K562 (cell line): ENCODE measurements around the gene EXOC2. TPM values are rescaled to one million over a fixed set of nuclear protein-coding genes. Genes with fewer than 3 reads are reported as not detected.
A peak's percentile ranks its signal among the peaks of the same experiment; 100 is the strongest.

Source experiments
- ATAC-seq: fragments of 200-7000 bp; cut with Tn5 transposase; 3 replicates; pipeline ENCODE4 v1.9.1; 2020; ENCODE audit warnings: moderate library complexity
- BruUV-seq: library from RNA; stranded (reverse); fragments of 400-500 nt; replicated peaks from 2 replicates; lab custom pipeline; 2021; lab: Mats Ljungman, UMichigan
- CTCF ChIA-PET: fragments of 300-600 bp; formaldehyde crosslinking; extraction: SDS; loops from one replicate; lab custom pipeline; 2021; ENCODE audit warnings: low intra/inter-chr PET ratio; lab: Yijun Ruan, JAX
- POLR2A ChIA-PET: fragments of 300-600, 350-650 bp; sonication (Branson Sonifier 250); formaldehyde crosslinking; extraction: SDS; loops from one replicate; lab custom pipeline; 2021; ENCODE audit warnings: antibody characterized with exemption, inconsistent platforms; lab: Yijun Ruan, JAX
- DNase-seq, 4 experiments: peaks; one replicate each; pipeline versions ENCODE4 v3.0.0 to v3.0.0-alpha.2; 2011 to 2018; ENCODE audit warnings: low spot score in 3 of 4, mixed read lengths in 3 of 4; ENCODE audit errors: extremely low read depth in 1 of 4
- FAIRE-seq: peaks from 2 replicates; lab custom pipeline; 2011; peaks lifted over from hg19 to GRCh38; lab: Jason Lieb, UNC
- H2AFZ ChIP-seq: 2 replicates; pipeline ENCODE4 v1.6.0; 2011; ENCODE audit warnings: low read depth, low read length, control low read depth, inconsistent platforms
- H3K27ac ChIP-seq: fragments of 200-600 bp; 3 replicates; pipeline ENCODE4 v1.8.0; 2011; ENCODE audit warnings: low read depth, mild to moderate bottlenecking, control low read depth, inconsistent platforms, low read length, moderate library complexity, mixed read lengths; ENCODE audit errors: extremely low read depth
- H3K27me3 ChIP-seq, 2 experiments: fragments of 300-600 bp in 1 of 2; 2 replicates in 1 of 2; 3 replicates in 1 of 2; pipeline versions ENCODE4 v1.6.0 to v1.8.0; 2011; ENCODE audit warnings: inconsistent platforms in 2 of 2, low read length in 2 of 2, mild to moderate bottlenecking in 1 of 2, mixed read lengths in 1 of 2, moderate library complexity in 1 of 2; ENCODE audit not compliant: control insufficient read depth in 2 of 2, insufficient read depth in 2 of 2
- H3K36me3 ChIP-seq: fragments of 300-600 bp; 3 replicates; pipeline ENCODE4 v1.8.0; 2011; ENCODE audit warnings: mild to moderate bottlenecking, low read length, inconsistent platforms; ENCODE audit not compliant: control insufficient read depth, insufficient read depth
- H3K4me1 ChIP-seq, 2 experiments: fragments of 200-600 bp in 1 of 2; replicated peaks in 1 of 2; 2 replicates in 1 of 2; 3 replicates in 1 of 2; pipeline versions ENCODE4 v1.5.1 to v1.8.0; 2011; ENCODE audit warnings: inconsistent platforms in 2 of 2, low read length in 2 of 2, mild to moderate bottlenecking in 1 of 2, mixed read lengths in 1 of 2, moderate library complexity in 1 of 2; ENCODE audit not compliant: control insufficient read depth in 2 of 2, insufficient read depth in 2 of 2
- H3K4me2 ChIP-seq: 2 replicates; pipeline ENCODE4 v1.6.1; 2011; ENCODE audit warnings: low read length, control low read depth, inconsistent platforms, mixed read lengths; ENCODE audit not compliant: insufficient read depth
- H3K4me3 ChIP-seq: fragments of 200-600 bp; sonication (generic), shearing (Covaris generic); 2 replicates; pipeline ENCODE4 v1.5.1; 2016; ENCODE audit warnings: control low read depth, inconsistent platforms
- H3K79me2 ChIP-seq: fragments of 200-600 bp; 3 replicates; pipeline ENCODE4 v1.8.0; 2011; ENCODE audit warnings: low read length, inconsistent platforms; ENCODE audit not compliant: control insufficient read depth, insufficient read depth
- H3K9ac ChIP-seq, 2 experiments: 2 replicates each; pipeline versions ENCODE4 v1.6.0 to v1.6.1; 2011; ENCODE audit warnings: low read depth in 2 of 2, low read length in 2 of 2, control low read depth in 1 of 2, inconsistent platforms in 1 of 2, mild to moderate bottlenecking in 1 of 2, mixed read lengths in 1 of 2; ENCODE audit not compliant: insufficient read depth in 1 of 2
- H3K9me1 ChIP-seq: one replicate; pipeline ENCODE4 v1.6.0; 2011; ENCODE audit warnings: inconsistent platforms, mild to moderate bottlenecking, low read length, moderate library complexity; ENCODE audit not compliant: control insufficient read depth, insufficient read depth
- H3K9me3 ChIP-seq: replicated peaks from 2 replicates; pipeline ENCODE4 v1.5.1; 2011; ENCODE audit warnings: low read depth, low read length, inconsistent platforms; ENCODE audit not compliant: control insufficient read depth, insufficient read depth
- H4K20me1 ChIP-seq: replicated peaks from 2 replicates; pipeline ENCODE4 v1.6.1; 2011; ENCODE audit warnings: low read length, inconsistent platforms, mixed read lengths; ENCODE audit not compliant: control insufficient read depth, insufficient read depth
- CEBPB ChIP-seq: fragments of 450-650 bp; IDR thresholded peaks from 2 replicates; pipeline ENCODE4 v1.6.1; 2016; ENCODE audit warnings: missing genetic modification characterization, missing compliant biosample characterization
- SAFB ChIP-seq: fragments of 200-400 bp; formaldehyde crosslinking; IDR thresholded peaks from 2 replicates; pipeline ENCODE4 v1.6.1; 2017; ENCODE audit warnings: low read depth, low read length, borderline replicate concordance
- THRAP3 ChIP-seq: fragments of 450-650 bp; IDR thresholded peaks from 2 replicates; pipeline ENCODE4 v1.6.1; 2016; ENCODE audit warnings: mild to moderate bottlenecking, inconsistent platforms, borderline replicate concordance
- TOE1 ChIP-seq, 2 experiments: fragments of 450-650 bp in 1 of 2; sonication (generic) in 1 of 2; formaldehyde crosslinking in 1 of 2; IDR thresholded peaks; 2 replicates each; pipeline versions ENCODE4 v1.7.1 to v1.8.0; 2016 to 2022; ENCODE audit warnings: borderline replicate concordance in 2 of 2, mild to moderate bottlenecking in 2 of 2, antibody characterized with exemption in 1 of 2, inconsistent platforms in 1 of 2, low read depth in 1 of 2, missing genetic modification reagents in 1 of 2, moderate library complexity in 1 of 2
- U2AF1 ChIP-seq: fragments of 200-400 bp; formaldehyde crosslinking; optimal IDR thresholded peaks from 2 replicates; pipeline ENCODE3; 2017; ENCODE audit warnings: mild to moderate bottlenecking, low read depth, low read length, moderate library complexity
- WGBS: fragments of 100-300 bp; shearing (Covaris generic); methylation state at CpG from one replicate; pipeline ENCODE4 v1.1.6; 2016; ENCODE audit warnings: low coverage, mixed read lengths; ENCODE audit not compliant: insufficient coverage; ENCODE audit errors: missing lambda C conversion rate; 5-methylcytosine and 5-hydroxymethylcytosine counted together
- in situ Hi-C: fragments of 300-500 bp; cut with MboI; formaldehyde crosslinking; loops from 4 replicates; pipeline ENCODE4 v1.15.0; 2018; ENCODE audit warnings: inconsistent platforms, mixed read lengths
- intact Hi-C: fragments of 100-400 bp; cut with micrococcal nuclease; formaldehyde crosslinking; loops from 2 replicates; pipeline ENCODE4 v1.14.2; 2022
- polyA plus RNA-seq, 8 experiments: library from polyadenylated mRNA; depleted of rRNA in 4 of 8; stranded (reverse) in 5 of 8; unstranded in 3 of 8; fragments of >200 nt; fragmentation: Nextera tagmentation in 2 of 8; fragmentation: Illumina TruSeq in 1 of 8; extraction: Ambion mirVana in 2 of 8; extraction: Trizol in 1 of 8; gene quantifications; 2 replicates each; pipeline versions ENCODE4 v1.2.1 to v1.2.3, GENCODE V29; 2011 to 2014; ENCODE audit warnings: inconsistent platforms in 1 of 8, missing spikeins in 1 of 8
- total RNA-seq, 7 experiments: library from RNA; depleted of rRNA in 6 of 7; stranded (reverse); fragments of >200 nt in 6 of 7; fragmentation: Illumina TruSeq in 2 of 7; extraction: Trizol in 2 of 7; gene quantifications; 2 replicates each; pipeline versions ENCODE4 v1.2.1 to v1.2.3, GENCODE V29; 2011 to 2021; ENCODE audit warnings: low replicate concordance in 1 of 7
- TF ChIP-seq, protein P1 (sequence below): fragments of 450-650 bp; formaldehyde crosslinking; IDR thresholded peaks from 2 replicates; pipeline ENCODE4 v1.4.0; 2020; ENCODE audit warnings: mild to moderate bottlenecking, mixed read lengths
- TF ChIP-seq, protein P2 (sequence below): fragments of 450-650 bp; IDR thresholded peaks from 2 replicates; pipeline ENCODE4 v1.6.1; 2016; ENCODE audit warnings: mild to moderate bottlenecking, moderate library complexity

The EXOC2 gene
- total and polyA plus RNA-seq, 9 of the 15 experiments (the other 6 are each of a cell fraction or from before 2014, with no cell fraction given) = 12.2 to 30.2 (median 24.2) TPM

DNA sequence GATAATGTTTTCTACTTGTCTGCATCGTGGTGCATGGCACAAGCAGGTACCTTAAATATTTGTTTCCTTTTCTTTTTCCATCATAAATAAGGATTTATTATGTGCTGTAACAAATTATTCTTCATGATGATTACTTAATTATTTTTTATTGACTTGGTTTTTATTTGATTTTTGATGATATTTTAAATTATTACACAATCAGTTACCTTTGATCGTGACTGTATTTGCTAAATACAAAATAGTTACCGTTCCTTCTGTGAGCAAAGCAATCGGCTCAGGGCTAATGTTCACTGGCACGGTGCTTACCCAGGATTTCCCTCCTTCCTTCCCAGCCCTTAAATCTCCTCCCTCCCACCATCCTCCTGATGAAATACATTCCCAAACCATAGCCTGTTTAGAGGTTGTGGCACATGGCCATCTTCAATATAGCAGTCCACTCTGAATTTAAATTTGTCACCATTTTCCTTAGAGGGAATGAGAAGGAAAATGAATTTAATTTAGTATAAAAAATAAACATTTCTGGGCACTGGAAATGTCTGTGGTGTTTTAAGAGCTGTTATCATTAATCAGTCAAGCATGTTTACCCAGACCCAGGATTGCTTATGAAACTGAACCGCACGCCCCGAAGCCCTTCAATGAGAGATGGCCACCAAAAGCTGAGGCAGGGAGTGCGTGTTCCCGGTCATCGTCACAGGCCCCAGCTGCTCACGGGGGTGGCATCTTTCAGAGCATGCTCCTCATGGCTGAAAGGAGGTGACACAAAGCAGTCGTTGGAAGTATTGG is 23.0 kb upstream of the EXOC2 start:
- H2AFZ ChIP-seq = no peak overlapping the region
- FAIRE-seq (no peak), DNase-seq (no peak), ATAC-seq (no peak)
- H3K4me1 ChIP-seq = peaks cover 0 to 3% of the 10 kb centered on the region in 2 experiments; a peak in 2 of 5 replicates
- H4K20me1 ChIP-seq = no peaks in the 10 kb centered on the region
- in situ Hi-C loops (no loop called here), intact Hi-C loops (no loop called here)
- no peaks in the 10 kb centered on the region for H3K9me3 ChIP-seq
- peaks cover 50 to 56% of the 10 kb centered on the region in 2 experiments for H3K27me3 ChIP-seq
- H3K9me1 ChIP-seq = no peaks in the 10 kb centered on the region
- H3K36me3 ChIP-seq = no peaks in the 10 kb centered on the region
- WGBS = 1% methylated on average over 13 of the region's 13 CpGs
- no peak overlapping the region for H3K9ac ChIP-seq
- no peak overlapping the region for H3K4me2 ChIP-seq
- CTCF ChIA-PET = no interaction called here
- no peak overlapping the region for H3K4me3 ChIP-seq
- no peaks in the 10 kb centered on the region for H3K79me2 ChIP-seq
- POLR2A ChIA-PET = no interaction called here
- no TSS peak for BruUV-seq
- no peak overlapping the region for H3K27ac ChIP-seq
- TF ChIP-seq SAFB = no peak
- TF ChIP-seq, protein P1, sequence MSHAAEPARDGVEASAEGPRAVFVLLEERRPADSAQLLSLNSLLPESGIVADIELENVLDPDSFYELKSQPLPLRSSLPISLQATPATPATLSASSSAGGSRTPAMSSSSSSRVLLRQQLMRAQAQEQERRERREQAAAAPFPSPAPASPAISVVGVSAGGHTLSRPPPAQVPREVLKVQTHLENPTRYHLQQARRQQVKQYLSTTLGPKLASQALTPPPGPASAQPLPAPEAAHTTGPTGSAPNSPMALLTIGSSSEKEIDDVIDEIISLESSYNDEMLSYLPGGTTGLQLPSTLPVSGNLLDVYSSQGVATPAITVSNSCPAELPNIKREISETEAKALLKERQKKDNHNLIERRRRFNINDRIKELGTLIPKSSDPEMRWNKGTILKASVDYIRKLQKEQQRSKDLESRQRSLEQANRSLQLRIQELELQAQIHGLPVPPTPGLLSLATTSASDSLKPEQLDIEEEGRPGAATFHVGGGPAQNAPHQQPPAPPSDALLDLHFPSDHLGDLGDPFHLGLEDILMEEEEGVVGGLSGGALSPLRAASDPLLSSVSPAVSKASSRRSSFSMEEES (CRISPR knock-in tag) = no peak
- no peak for TF ChIP-seq U2AF1
- TF ChIP-seq, protein P2, sequence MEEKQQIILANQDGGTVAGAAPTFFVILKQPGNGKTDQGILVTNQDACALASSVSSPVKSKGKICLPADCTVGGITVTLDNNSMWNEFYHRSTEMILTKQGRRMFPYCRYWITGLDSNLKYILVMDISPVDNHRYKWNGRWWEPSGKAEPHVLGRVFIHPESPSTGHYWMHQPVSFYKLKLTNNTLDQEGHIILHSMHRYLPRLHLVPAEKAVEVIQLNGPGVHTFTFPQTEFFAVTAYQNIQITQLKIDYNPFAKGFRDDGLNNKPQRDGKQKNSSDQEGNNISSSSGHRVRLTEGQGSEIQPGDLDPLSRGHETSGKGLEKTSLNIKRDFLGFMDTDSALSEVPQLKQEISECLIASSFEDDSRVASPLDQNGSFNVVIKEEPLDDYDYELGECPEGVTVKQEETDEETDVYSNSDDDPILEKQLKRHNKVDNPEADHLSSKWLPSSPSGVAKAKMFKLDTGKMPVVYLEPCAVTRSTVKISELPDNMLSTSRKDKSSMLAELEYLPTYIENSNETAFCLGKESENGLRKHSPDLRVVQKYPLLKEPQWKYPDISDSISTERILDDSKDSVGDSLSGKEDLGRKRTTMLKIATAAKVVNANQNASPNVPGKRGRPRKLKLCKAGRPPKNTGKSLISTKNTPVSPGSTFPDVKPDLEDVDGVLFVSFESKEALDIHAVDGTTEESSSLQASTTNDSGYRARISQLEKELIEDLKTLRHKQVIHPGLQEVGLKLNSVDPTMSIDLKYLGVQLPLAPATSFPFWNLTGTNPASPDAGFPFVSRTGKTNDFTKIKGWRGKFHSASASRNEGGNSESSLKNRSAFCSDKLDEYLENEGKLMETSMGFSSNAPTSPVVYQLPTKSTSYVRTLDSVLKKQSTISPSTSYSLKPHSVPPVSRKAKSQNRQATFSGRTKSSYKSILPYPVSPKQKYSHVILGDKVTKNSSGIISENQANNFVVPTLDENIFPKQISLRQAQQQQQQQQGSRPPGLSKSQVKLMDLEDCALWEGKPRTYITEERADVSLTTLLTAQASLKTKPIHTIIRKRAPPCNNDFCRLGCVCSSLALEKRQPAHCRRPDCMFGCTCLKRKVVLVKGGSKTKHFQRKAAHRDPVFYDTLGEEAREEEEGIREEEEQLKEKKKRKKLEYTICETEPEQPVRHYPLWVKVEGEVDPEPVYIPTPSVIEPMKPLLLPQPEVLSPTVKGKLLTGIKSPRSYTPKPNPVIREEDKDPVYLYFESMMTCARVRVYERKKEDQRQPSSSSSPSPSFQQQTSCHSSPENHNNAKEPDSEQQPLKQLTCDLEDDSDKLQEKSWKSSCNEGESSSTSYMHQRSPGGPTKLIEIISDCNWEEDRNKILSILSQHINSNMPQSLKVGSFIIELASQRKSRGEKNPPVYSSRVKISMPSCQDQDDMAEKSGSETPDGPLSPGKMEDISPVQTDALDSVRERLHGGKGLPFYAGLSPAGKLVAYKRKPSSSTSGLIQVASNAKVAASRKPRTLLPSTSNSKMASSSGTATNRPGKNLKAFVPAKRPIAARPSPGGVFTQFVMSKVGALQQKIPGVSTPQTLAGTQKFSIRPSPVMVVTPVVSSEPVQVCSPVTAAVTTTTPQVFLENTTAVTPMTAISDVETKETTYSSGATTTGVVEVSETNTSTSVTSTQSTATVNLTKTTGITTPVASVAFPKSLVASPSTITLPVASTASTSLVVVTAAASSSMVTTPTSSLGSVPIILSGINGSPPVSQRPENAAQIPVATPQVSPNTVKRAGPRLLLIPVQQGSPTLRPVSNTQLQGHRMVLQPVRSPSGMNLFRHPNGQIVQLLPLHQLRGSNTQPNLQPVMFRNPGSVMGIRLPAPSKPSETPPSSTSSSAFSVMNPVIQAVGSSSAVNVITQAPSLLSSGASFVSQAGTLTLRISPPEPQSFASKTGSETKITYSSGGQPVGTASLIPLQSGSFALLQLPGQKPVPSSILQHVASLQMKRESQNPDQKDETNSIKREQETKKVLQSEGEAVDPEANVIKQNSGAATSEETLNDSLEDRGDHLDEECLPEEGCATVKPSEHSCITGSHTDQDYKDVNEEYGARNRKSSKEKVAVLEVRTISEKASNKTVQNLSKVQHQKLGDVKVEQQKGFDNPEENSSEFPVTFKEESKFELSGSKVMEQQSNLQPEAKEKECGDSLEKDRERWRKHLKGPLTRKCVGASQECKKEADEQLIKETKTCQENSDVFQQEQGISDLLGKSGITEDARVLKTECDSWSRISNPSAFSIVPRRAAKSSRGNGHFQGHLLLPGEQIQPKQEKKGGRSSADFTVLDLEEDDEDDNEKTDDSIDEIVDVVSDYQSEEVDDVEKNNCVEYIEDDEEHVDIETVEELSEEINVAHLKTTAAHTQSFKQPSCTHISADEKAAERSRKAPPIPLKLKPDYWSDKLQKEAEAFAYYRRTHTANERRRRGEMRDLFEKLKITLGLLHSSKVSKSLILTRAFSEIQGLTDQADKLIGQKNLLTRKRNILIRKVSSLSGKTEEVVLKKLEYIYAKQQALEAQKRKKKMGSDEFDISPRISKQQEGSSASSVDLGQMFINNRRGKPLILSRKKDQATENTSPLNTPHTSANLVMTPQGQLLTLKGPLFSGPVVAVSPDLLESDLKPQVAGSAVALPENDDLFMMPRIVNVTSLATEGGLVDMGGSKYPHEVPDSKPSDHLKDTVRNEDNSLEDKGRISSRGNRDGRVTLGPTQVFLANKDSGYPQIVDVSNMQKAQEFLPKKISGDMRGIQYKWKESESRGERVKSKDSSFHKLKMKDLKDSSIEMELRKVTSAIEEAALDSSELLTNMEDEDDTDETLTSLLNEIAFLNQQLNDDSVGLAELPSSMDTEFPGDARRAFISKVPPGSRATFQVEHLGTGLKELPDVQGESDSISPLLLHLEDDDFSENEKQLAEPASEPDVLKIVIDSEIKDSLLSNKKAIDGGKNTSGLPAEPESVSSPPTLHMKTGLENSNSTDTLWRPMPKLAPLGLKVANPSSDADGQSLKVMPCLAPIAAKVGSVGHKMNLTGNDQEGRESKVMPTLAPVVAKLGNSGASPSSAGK = no peak
- TF ChIP-seq THRAP3 = no peak
- peak; percentile 79 for TF ChIP-seq CEBPB (tag)
- no peak for TF ChIP-seq TOE1 (IDR thresholded peaks at IDR 0.05; ENCODE audit: borderline replicate concordance)
- no peak for TF ChIP-seq TOE1 (CRISPR knock-in tag; IDR thresholded peaks at IDR 0.05; ENCODE audit: borderline replicate concordance, low read depth)
